ENCODE measurements around the gene CHAC2. TPM values are rescaled to one million over a fixed set of nuclear protein-coding genes. Genes with fewer than 3 reads are reported as not detected.
"Not testable (repeated sequence)": the region's sequence is repeated elsewhere in the genome, so short reads cannot be mapped to it uniquely, and the experiment has no call there.

The CHAC2 gene
- total RNA-seq: 3.8 and 5.2 TPM in 2 replicates

GRCh38 chr2:53767405-53768241 is at the start of gene CHAC2:
Gene CHAC2 (plus strand): TSS chr2:53767804. CDS start chr2:53767887, 83 bp downstream.
- DNase-seq (ENCODE audit: extremely low read depth, low read depth, low spot score): peak; percentile 74

- not testable (repeated sequence) for DNase-seq (ENCODE audit: extremely low read depth, low read depth, low spot score)
Observed at GRCh38 chr2:53720944-53721343, 46.7 kb upstream of the CHAC2 start.

DNA sequence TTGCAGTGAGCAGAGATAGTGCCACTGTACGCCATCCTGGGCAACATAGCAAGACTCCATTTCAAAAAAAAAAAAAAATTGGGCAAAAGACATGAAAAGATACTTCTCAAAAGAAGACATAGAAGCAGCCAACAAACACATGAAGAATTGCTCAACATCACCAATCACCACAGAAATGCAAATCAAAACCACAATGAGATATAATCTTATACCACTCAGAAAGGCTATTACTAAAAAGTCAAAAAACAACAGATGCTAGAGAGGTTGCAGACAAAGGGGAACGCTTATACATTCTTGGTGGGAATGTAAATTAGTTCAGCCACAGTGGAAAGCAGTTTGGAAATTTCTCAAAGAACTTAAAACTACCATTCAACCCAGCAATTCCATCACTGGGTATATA is 43.1 kb upstream of the CHAC2 start:
- DNase-seq (ENCODE audit: extremely low read depth, low read depth, low spot score): no peak

DNA sequence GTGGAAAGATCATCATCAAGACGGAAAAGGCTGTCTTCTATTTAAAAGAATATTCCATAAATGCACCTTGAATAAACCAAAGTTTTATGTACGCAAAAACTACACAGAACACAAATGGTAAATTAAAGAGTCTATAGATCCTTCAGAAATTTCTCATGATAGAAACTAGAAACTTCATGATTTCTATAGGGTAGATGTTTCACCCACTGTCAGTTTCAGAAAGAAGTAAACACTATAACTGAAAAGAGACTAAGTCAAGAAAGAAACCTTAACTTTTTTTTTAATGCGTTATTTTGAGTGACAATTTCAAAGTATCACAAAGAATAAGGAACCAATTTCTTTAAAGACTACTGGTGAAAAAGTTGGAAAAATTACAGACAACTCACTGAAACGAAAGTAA is 41.9 kb upstream of the CHAC2 start:
- DNase-seq (ENCODE audit: extremely low read depth, low read depth, low spot score): no peak

DNA sequence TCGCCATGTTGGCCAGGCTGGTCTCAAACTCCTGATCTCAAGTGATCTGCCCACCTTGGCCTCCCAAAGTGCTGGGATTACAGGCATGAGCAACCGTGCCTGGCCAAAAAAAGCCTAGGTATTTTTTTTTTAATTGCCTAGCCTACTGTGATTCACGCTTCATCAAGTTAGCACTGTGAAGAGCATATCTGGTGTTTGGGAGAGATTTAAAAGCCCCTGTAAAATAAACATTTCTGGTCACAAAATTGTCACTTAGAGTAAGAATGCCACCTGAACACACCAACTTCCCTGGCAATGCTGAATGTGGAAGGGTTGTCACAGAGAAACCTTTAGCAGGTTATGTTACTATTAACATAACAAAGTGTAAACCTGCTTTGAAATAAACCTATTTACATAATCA is 39.7 kb upstream of the CHAC2 start:
- DNase-seq (ENCODE audit: extremely low read depth, low read depth, low spot score): no peak

- no peak for DNase-seq (ENCODE audit: extremely low read depth, low read depth, low spot score)
Observed at GRCh38 chr2:53729143-53729762, 38.4 kb upstream of the CHAC2 start.

DNA sequence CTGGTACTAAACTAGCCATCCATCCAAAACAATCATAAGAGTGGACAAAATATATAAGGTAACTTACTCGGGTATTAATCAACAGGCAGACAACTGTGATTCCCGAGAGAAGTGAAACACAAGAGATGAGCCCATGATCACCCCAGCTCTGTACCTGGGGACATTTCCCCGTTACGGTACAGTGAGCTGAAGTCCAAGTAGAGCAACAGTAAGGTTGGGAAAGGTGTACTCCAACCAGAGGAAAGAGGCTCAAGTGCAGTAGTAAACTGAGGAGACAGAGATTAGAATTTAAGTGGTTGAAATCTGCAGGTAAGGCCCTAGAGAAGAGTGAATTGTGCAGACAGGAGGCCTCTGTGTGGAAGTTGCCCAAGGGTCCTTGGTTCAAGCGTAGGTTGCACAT is 30.5 kb upstream of the CHAC2 start:
- no peak for DNase-seq (ENCODE audit: extremely low read depth, low read depth, low spot score)

GRCh38 chr2:53739032-53739431 is 28.6 kb upstream of the CHAC2 start:
- DNase-seq (ENCODE audit: extremely low read depth, low read depth, low spot score): no peak

DNA sequence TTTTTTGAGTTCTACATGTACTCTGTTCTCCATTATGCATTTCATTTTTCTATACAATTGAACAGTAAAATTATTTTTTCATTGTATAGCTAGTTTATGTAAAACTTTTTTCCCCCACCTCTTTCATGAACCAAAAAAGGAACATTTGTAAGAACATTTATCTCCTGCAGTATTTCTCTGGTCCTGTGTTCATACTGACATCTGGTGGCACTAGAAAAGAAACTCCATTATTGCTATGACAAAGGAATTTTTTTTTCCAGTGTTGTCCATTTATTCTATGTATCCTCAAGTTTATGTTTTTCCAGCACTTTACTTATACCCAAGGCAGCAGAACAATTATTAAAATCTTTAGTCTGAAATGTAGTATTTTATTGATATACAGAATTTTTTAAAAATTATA is 27.4 kb upstream of the CHAC2 start:
- no peak for DNase-seq (ENCODE audit: extremely low read depth, low read depth, low spot score)

- no peak for DNase-seq (ENCODE audit: extremely low read depth, low read depth, low spot score)
Observed at GRCh38 chr2:53744395-53745065, 23.1 kb upstream of the CHAC2 start.

- DNase-seq (ENCODE audit: extremely low read depth, low read depth, low spot score): no peak
Observed at GRCh38 chr2:53750041-53750768, 17.4 kb upstream of the CHAC2 start.

DNA sequence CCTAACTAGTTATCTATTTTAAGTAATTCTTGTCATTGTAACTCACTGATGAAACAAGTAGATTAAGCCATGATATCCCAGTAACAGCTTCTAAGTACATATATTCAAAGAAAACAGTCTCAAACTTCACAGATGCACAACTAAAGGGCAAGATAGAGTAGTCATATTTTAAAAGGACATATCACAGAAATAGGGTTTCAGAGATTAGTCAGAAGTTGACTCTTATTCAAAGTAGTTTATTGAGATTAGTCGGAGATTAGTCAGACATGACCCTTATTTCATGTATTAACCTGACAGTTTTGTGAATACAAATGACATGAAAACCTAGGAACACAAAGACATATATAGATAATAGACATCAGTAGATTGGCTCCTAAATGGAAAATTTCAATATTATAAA is 15.9 kb upstream of the CHAC2 start:
- DNase-seq (ENCODE audit: extremely low read depth, low read depth, low spot score): no peak

- DNase-seq (ENCODE audit: extremely low read depth, low read depth, low spot score): no peak
Observed at GRCh38 chr2:53752385-53752784, 15.2 kb upstream of the CHAC2 start.

DNA sequence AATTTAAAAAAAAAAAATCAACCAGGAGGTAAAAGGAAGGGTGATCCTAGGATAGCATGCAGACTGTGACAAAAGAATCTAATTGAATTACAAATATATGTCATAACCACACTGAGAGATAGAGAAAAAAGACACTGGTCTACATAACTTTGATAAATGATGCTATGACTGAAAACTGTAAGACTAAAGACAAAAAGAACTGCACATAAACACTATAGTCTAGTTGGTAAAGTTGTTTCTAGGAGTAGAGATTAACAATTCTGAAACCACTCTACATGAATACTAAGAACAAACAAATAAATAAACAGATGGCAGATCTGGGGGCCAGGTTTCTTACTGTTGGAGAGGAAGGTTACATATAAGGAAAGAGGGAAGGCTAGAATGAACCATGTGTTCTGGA is 14.6 kb upstream of the CHAC2 start:
- DNase-seq (ENCODE audit: extremely low read depth, low read depth, low spot score): no peak

GRCh38 chr2:53755121-53755520 is 12.5 kb upstream of the CHAC2 start:
- no peak for DNase-seq (ENCODE audit: extremely low read depth, low read depth, low spot score)

DNA sequence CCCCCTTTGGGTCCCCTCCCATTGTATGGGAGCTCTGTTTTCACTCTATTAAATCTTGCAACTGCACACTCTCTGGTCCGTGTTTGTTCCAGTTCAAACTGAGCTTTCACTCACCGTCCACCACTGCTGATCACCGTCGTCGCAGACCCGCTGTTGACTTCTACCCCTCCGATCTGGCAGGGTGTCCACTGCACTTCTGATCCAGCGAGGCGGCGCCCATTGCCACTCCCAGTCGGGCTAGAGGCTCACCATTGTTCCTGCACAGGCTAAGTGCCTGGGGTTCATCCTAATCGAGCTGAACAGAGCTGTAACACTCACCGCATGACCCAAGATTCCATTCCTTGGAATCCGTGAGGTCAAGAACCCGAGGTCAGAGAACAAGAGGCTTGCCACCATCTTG is 11.0 kb upstream of the CHAC2 start:
- no peak for DNase-seq (ENCODE audit: extremely low read depth, low read depth, low spot score)

DNA sequence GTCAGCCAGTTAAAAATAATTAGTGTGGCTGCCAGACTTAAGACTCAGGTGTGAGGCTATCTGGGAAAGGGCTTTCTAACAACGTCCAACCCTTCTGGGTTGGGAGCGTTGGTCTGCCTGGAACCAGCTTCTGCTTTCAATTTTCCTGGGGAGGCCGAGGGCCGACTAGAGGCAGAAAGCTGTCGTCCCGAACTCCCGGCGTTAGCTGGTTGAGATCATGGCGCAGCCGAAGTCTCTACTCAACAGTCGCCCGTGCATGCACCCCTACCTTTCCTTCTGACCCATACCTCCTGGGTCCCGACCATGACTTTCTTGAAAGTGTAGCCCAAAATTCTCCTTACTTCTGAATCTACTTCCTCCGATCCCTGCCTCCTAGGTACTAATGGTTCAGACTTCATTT is 10.4 kb upstream of the CHAC2 start:
- not testable (repeated sequence) for DNase-seq (ENCODE audit: extremely low read depth, low read depth, low spot score)

DNA sequence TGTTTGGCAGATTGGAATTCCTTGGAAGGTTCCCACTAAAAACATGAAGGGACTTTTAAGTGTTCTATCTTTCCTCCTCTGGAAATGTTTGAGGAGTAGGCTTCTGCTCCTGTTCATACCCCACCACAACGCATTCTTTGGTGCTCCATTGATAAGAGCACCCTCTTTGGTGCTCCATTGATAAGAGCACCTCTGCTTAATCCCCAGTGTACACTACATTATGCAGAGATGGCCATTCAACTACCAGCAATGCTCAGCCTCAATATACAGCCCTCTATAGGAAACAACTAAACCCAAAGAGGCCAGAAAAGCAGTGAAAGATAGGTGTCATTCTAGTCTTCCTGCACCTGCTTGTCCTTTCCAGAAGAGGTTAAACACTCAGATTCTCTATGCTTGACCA is 1.8 kb upstream of the CHAC2 start:
- no peak for DNase-seq (ENCODE audit: extremely low read depth, low read depth, low spot score)

GRCh38 chr2:53768242-53768542 is 588 bp downstream of the CHAC2 start:
- no peak for DNase-seq (ENCODE audit: extremely low read depth, low read depth, low spot score)

GRCh38 chr2:53769318-53769945 is 1.8 kb downstream of the CHAC2 start:
- DNase-seq (ENCODE audit: extremely low read depth, low read depth, low spot score): no peak

GRCh38 chr2:53770264-53770663 is 2.7 kb downstream of the CHAC2 start:
- no peak for DNase-seq (ENCODE audit: extremely low read depth, low read depth, low spot score)
